Airway epithelial cell (primary cell): ENCODE results near the gene DPP10. TPM values are rescaled to one million over a fixed set of nuclear protein-coding genes. Genes with fewer than 3 reads are reported as not detected.

ENCODE experiments used
- total RNA-seq: library from RNA; depleted of rRNA; stranded (reverse); fragments of >200 nt; gene quantifications from 2 replicates; pipeline ENCODE4 v1.2.3, GENCODE V29; 2015

Gene DPP10
- total RNA-seq: not detected in 2 replicates

GRCh38 chr2:114442510-114442909 is at the start of gene DPP10:
DPP10 (plus strand) TSS chr2:114442641.

